Midbrain (tissue), 1 donor: ENCODE data around the gene CYP4X1.
"Not testable (repeated sequence)": the region's sequence is repeated elsewhere in the genome, so short reads cannot be mapped to it uniquely, and the experiment has no call there.

Experiments
- DNase-seq: peaks from one replicate; lab custom pipeline; 2025; lab: John Stamatoyannopoulos, UW

CYP4X1 gene

DNA sequence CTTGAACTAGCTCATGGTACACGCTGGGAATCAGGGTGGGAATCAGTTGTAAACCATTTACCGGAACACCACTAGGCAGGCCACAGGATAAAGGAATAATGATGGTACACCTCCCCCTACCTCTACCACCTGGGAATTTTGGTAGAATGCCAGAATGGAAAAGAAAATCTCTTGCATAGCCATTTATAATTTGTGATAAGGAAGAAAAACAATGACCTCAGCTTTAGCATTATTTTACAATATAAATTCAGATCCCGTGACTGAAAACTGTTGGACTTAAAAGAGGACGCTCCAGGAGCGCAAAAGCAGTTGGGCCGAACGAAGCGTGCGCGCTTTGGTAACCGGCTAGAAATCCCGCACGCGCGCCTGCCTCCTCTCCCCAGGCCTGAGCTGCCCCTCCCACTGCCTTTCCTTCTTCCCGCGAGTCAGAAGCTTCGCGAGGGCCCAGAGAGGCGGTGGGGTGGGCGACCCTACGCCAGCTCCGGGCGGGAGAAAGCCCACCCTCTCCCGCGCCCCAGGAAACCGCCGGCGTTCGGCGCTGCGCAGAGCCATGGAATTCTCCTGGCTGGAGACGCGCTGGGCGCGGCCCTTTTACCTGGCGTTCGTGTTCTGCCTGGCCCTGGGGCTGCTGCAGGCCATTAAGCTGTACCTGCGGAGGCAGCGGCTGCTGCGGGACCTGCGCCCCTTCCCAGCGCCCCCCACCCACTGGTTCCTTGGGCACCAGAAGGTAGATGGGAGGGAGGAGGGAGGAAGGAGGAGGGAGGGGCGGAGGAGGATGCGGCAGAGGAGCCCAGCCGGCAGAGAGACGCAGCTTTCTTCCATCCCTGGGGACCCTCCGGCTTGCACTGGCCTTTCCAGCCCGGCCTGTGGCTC lies at the start of gene CYP4X1:
CYP4X1 (plus strand) TSS at position 402 of the 873 bp plus-strand sequence; CDS start at position 551, 149 bp downstream.
- no peak for DNase-seq

GRCh38 chr1:46983166-46983829 lies 40.2 kb upstream of the CYP4X1 start:
- no peak for DNase-seq

GRCh38 chr1:46983830-46984586 lies 39.5 kb upstream of the CYP4X1 start:
- DNase-seq = no peak

DNA sequence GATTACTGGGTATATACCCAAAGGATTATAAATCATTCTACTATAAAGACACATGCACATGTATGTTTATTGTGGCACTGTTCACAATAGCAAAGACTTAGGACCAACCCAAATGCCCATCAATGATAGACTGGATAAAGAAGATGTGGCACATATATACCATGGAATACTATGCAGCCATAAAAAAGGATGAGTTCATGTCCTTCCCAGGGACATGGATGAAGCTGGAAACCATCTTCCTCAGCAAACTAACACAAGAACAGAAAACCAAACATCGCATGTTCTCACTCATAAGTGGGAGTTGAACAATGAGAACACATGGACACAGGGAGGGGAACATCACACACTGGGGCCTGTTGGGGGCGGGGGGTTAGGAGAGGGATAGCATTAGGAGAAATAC lies 32.9 kb upstream of the CYP4X1 start:
- DNase-seq = not testable (repeated sequence)

DNA sequence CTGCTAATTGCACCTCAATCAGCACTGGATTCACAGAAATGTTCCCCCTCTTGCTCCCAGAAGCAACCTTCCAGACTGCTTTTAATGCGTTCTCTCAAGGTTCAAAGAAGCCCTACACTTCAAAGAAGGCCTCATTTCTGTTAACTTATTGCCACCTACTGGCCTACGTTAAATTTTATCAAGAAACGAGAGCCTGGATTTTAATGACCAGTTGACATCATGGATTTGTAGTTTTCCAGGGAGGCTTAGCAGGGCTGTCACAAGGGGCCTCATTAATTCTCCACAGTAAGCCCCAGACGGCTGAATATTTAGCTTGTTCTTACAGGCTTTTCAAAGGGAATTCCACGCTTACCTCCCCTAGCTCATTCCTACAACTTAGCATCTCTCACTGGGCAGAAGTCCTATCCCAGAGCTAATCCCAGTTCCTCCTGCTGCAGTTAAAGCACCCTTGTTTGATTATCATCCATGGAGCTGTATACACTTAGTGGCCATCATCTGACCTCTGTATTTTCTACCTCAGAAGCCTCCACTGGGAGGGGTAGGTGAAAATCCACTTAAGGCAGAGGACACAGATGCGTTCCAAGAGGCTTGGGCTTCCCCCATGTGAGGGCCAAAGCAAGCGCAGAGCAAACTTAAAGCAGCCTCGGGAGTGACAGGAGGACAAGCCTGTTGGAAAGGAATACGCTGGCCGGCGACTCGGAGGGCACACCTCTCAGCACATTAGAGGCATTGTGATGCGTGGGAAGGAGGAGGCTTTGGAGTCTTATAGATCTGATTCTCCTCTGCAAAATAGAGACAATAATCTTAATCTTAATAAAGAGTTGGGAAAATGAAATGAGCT lies 32.2 kb upstream of the CYP4X1 start:
- DNase-seq = peak; percentile 0

GRCh38 chr1:46996659-46997281 lies 26.7 kb upstream of the CYP4X1 start:
- DNase-seq = no peak

- DNase-seq = no peak
Measured at GRCh38 chr1:47002211-47002610, 21.3 kb upstream of the CYP4X1 start.

DNA sequence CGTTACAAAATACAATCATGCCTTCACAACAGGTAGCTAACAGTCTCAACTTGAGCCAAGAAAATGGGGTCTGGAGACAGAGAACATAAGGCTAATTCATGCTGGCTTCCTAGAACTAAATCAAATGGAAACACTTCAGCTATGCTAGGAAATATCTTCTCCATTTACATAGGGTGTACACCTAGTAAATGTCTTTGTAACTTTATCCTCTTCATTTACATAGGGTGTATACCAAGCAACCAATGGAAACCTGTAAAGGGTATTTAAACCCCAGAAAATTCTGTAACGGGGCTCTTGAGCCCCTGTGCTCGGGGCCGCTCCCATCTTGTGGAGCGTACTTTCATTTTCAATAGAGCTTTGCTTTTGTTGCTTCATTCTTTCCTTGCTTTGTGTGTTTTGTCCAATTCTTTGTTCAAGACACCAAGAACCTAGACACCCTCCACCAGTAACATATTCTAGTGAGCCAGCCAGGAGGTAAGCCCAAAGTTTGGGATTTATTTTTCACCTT lies 19.5 kb upstream of the CYP4X1 start:
- DNase-seq = no peak

GRCh38 chr1:47006437-47006836 lies 17.0 kb upstream of the CYP4X1 start:
- not testable (repeated sequence) for DNase-seq

- DNase-seq = no peak
Measured at GRCh38 chr1:47013293-47013692, 10.2 kb upstream of the CYP4X1 start.

DNA sequence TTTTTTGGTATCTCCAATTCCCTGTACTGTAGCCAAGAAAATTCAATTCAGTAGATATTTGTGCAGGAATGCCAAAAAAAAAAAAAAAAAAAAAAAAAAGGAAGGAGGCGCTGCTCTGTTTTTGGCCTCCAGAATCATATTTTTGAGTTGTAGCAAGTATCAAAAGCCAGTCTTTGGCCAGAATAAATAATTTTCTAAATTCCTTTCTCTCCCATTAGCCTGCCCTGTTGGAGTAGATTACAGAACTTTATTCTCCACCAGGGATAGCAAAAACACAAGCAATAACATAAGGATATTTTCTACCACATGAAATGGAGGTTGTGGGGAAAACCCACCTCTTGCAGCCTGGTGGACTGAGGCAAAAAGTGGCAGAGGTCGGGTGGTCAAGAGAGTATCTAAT lies 2.4 kb upstream of the CYP4X1 start:
- no peak for DNase-seq

- no peak for DNase-seq
Measured at GRCh38 chr1:47024141-47024801, 802 bp downstream of the CYP4X1 start.

DNA sequence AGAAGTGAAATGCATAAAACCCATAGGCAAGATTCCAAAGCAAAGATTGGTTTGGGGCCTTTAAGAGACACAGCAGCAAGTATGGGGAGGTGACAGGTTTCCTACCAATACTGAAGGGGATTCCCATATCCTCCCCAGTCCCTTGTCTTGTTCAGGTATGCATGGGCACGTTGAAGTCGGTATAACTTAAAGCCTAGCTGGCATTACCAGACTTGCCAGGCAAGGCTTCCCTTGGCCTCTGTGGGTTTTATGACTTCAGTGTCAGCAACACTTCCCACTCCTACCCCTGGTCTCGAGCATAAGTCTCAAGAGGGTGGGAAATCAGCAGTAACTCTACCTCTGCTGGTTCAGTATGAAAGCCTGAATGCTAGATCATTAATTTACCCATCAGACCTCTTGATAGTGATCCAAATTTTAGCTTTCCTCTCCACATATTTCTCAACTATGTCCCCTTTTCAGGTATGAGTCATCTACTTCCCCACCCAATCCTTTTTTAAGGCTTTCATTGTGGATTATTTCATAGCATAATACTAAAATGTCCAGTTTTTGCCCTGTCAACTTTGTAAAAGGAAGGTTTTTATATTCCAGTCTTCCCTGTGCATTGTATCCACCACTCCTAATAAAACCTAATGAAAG lies 6.8 kb downstream of the CYP4X1 start:
- no peak for DNase-seq

DNA sequence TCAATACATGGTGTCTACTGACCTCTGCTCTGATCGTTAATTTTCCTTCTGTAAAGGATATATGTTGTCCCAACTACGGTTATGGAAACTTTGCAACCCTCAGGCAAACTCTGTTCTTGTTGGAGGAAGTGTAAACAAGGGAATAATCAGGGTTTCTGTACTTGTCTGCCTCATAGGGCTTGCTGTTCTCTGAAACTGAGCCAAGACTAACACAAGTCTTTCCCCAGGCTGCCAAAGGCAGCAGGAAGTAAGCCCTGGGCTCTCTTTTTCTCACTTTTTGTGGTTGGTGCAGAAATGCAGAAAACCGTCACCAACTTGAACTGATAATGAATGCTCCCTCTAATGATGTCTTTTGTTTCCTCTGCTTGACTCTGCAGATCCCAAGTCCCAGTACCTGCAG lies 7.6 kb downstream of the CYP4X1 start:
- no peak for DNase-seq

DNA sequence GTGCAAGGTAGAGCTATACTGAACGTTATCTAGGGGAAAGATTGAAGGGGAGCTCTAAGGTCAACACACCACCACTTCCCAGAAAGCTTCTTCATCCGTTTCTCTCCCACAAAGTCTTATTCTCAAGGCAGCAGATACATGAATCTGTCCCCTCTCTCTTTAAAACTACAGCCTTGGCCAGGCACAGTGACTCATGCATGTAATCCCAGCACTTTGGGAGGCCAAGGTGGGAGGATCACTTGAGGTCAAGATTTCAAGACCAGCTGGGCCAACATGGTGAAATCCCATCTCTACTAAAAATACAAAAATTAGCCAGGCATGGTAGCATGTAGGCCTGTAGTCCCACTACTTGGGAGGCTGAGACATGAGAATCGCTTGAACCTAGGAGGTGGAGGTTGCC lies 8.1 kb downstream of the CYP4X1 start:
- no peak for DNase-seq

DNA sequence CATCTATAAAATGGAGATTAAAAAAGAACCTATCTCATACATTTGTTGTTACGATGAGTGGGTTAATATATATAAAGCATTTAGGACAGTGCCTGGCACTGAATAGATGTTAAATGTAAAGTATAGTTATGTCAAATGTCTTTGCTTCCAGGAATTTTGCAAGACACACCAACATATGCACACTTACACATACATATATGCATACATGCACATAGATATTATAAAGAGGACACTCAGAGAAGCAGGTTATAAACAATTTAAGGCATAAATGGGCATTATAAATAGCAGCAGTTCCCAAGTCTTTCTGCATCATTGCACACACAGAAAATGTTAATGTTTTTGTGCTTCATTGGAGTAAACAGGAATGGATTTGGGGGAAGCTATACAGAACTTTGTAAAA lies 13.3 kb downstream of the CYP4X1 start:
- DNase-seq = no peak

DNA sequence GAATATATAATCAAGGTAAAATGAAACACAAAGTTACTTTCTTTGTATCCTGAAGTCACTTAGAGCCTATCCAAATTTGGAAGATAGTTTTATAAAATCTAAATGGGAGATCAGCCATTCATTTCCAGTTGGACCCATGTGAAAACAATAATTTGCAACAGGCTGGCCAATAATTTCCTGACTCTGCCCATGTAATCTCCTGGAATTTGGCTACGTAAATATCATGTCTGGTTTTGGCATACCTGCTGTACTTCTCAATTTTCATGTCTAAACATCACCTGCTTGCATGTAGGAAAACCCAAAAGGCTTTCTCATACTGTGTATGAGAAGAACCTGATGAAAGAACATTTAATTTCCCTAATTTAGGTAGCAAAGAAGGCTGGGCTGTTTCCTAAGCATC lies 35.9 kb downstream of the CYP4X1 start:
- no peak for DNase-seq

DNA sequence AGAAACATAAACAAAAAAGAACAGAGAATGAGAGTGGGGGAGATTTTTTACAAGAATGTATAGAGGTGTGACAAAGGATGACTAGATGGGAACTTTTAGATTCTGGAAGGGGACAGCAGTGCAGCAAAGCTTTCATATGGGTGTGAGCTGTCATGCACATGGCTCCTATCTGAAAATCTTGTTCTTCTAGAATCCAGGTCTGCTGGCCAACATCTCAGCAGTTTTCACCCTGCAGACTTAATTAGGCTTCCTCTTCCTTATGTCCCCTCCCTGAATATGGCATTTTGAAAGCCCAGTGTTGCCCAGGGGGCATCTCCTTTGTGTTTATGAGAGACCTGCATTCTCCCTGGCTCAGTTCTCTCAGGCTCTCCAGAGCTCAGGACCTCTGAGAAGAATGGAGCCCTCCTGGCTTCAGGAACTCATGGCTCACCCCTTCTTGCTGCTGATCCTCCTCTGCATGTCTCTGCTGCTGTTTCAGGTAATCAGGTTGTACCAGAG lies 43.7 kb downstream of the CYP4X1 start, which contains the start of gene CYP4Z1:
CYP4Z1 (plus strand) TSS at position 135 of the 498 bp plus-strand sequence; CDS start at position 395, 260 bp downstream.
- no peak for DNase-seq

GRCh38 chr1:47069080-47069479 lies 45.6 kb downstream of the CYP4X1 start:
- DNase-seq = not testable (repeated sequence)

DNA sequence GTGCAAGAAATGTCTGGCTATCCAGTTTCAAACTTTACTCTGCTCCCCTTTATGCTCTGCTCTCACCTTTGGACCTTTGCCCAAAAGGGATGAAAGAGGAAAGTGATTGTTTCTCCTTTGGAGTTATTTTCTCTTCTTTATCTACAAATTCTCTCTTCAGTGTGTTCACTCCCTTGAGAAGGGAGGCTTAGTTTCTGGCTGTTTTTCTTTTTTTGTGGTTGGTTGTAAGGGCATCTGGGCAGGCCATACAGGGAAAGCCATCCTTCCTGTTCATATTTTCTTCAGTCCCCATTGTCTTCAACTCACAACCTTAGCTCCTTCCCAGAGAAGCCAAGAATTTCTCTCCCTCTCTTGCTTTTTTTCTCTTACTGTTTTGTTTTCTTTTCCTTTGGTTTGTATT lies 46.0 kb downstream of the CYP4X1 start:
- DNase-seq = not testable (repeated sequence)
